D721Med (cell line): ENCODE results near the gene DYNLT1.
"Not testable (repeated sequence)": the region's sequence is repeated elsewhere in the genome, so short reads cannot be mapped to it uniquely, and the experiment has no call there.

Experiments used
- DNase-seq: peaks from one replicate; pipeline ENCODE4 v3.0.0; 2011; ENCODE audit warnings: low spot score; ENCODE audit not compliant: insufficient read length
- FAIRE-seq: peaks from 2 replicates; lab custom pipeline; 2011; peaks lifted over from hg19 to GRCh38; lab: Jason Lieb, UNC
- TF ChIP-seq, protein P1 (sequence below): IDR thresholded peaks from 2 replicates; pipeline ENCODE4 v1.5.1; 2012; ENCODE audit warnings: mild to moderate bottlenecking, control low read depth; ENCODE audit not compliant: insufficient read depth; ENCODE audit errors: missing control alignments

Gene DYNLT1

DNA sequence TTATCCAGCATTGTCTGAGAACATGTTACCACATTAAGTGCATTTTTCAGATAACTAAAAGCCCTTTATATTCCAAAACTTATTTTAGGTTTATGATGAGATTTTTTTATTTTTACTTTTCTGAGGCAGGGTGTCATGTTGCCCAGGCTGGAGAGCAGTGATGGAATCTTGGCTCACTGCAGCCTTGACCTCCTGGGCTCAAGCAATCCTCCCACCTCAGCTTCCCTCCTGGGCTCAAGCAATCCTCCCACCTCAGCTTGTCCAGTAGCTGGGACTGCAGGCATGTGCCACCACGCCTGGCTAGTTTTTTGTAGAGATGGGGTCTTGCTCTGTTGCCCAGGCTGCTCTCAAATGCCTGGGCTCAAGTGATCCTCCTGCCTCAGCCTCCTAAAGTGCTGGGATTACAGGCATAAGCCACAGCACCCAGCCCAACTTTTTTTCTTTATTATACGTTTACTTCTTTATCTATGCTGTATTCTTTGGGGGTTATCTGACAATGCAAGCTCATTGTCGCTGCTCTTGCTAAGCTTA lies 6.2 kb downstream of the DYNLT1 start:
- DNase-seq: no peak
- TF ChIP-seq, protein P1, sequence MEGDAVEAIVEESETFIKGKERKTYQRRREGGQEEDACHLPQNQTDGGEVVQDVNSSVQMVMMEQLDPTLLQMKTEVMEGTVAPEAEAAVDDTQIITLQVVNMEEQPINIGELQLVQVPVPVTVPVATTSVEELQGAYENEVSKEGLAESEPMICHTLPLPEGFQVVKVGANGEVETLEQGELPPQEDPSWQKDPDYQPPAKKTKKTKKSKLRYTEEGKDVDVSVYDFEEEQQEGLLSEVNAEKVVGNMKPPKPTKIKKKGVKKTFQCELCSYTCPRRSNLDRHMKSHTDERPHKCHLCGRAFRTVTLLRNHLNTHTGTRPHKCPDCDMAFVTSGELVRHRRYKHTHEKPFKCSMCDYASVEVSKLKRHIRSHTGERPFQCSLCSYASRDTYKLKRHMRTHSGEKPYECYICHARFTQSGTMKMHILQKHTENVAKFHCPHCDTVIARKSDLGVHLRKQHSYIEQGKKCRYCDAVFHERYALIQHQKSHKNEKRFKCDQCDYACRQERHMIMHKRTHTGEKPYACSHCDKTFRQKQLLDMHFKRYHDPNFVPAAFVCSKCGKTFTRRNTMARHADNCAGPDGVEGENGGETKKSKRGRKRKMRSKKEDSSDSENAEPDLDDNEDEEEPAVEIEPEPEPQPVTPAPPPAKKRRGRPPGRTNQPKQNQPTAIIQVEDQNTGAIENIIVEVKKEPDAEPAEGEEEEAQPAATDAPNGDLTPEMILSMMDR: no peak
- FAIRE-seq: no peak

DNA sequence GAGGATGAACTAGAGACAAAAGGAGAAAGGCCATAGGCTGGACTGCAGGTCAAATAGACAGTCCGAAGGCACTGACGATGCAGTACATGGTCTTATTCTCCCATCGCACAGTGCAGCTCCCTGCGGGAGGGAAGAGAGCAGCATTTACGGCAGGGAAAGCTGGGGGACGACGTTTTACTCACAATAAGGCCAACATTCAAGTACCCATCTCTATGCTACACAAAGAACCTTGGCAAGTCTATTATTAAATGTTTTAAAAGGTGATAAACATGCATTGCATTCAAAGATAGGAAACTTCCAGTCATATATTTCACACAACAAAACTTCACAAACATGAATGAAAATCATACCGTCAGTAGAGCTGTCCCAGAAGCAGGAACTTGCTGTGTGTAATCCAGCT lies 7.8 kb downstream of the DYNLT1 start:
- TF ChIP-seq, protein P1: no peak
- DNase-seq (no peak), FAIRE-seq (no peak)

DNA sequence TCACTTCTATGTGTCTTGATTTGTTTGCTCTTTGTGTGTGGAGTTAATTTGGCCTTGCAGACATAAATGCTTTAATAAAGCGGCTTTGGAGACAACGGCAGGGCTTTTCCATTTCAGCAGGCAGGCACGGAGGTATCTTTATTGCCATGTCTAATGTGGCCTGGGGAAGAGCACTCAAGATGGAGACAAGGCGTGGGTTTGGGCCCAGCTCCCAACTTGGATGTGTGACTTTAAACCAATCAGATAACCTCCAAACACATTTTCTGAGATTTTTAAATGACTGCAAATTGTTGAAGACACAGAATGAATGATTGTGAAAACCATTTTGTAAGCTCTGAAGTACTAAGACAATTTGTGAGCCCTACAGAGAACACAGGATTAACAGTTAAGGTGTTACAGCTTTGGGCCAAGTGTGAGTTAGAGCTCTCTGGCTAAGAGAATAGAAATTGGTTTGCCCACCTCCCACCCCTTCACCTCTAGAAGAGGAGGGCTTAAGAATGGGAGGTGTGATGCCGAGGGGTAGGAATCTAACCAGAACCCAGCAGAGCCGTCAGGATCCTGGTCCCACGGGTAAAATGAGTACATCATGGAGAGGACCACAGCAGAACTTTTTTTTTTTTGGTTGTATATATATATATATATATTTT lies 9.0 kb downstream of the DYNLT1 start:
- FAIRE-seq (no peak), DNase-seq (no peak)
- TF ChIP-seq, protein P1: no peak

DNA sequence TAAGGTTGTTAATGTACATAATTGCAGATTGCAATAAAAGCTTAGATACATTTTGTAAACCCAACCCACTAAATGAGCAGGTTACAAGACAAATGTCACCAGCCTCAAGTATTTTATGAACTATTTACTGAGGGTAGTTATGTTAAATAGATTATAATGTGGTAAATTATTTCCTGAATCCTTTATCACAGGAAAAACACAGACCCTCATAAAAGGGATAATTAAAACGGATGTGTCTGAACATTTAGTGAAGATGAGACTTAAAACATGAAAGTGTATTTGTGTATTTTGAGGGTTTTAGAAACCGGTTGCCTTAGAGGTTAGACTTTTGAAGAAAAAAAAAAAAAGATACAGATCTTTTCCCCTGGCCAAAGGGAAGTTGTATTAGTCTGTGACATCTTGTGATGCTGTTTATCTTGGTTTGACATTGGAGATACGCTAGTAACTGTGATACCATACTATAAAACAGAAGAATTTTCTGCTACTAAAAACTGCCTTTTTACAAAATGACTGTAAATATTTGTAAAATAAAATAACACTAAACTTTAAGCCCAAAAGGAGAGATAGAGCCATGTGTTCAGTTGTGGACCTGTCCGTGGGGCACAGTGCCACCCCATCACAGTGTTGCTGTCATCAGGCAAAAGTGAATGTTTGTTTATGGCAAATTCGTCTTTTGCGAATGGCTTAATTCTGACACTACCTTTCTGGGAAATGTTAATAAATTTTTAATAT lies 9.7 kb downstream of the DYNLT1 start:
- DNase-seq (no peak), FAIRE-seq (no peak)
- TF ChIP-seq, protein P1: no peak

DNA sequence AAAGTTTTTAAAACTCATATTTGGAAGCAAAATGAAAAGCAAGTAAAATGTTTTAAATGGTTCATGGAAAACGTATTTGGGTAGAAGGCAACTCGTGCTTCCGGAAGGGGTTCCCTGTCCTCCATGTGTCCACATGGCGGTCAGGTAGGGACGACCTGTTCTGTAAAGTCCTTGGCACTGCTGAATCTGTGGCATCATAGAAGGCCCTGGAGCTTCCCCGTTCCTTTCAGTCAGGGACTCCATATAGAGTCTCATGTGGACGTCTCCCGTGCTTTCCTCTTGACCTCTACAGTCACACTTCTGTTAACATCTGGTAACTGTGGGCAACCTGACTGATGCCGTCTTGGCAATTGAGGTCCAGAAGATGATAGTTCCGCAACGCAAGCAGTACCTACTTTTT lies 11.4 kb downstream of the DYNLT1 start:
- DNase-seq (no peak), FAIRE-seq (no peak)

DNA sequence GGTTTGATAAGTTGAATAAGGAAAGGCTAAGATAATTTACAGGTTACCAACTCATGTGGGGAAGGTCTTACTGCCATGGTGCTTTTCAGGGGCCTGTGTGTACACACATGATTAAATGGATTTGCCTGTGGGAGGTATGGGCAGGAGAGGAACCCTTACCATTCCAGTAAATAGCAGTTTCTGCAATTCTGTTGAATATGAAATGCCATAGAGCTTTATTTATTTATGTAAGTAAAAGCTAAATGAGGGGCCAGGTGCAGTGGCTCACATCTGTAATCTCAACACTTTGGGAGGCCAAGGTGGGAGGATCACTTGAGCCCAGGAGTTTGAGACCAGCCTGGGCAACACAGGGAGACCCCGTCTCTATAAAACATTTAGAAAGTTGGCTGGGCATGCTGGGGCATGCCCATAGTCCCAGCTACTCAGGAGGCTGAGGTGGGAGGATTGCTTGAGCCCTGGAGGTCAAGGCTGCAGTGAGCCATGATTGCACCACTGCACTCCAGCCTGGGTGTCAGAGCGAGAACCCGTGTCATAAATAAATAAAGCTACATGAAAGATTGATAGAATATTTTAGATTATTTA lies 11.9 kb downstream of the DYNLT1 start:
- not testable (repeated sequence) for DNase-seq, FAIRE-seq

More for the DNA sequence above, 11.4 kb downstream of the DYNLT1 start:
- TF ChIP-seq, protein P1: no peak

DNA sequence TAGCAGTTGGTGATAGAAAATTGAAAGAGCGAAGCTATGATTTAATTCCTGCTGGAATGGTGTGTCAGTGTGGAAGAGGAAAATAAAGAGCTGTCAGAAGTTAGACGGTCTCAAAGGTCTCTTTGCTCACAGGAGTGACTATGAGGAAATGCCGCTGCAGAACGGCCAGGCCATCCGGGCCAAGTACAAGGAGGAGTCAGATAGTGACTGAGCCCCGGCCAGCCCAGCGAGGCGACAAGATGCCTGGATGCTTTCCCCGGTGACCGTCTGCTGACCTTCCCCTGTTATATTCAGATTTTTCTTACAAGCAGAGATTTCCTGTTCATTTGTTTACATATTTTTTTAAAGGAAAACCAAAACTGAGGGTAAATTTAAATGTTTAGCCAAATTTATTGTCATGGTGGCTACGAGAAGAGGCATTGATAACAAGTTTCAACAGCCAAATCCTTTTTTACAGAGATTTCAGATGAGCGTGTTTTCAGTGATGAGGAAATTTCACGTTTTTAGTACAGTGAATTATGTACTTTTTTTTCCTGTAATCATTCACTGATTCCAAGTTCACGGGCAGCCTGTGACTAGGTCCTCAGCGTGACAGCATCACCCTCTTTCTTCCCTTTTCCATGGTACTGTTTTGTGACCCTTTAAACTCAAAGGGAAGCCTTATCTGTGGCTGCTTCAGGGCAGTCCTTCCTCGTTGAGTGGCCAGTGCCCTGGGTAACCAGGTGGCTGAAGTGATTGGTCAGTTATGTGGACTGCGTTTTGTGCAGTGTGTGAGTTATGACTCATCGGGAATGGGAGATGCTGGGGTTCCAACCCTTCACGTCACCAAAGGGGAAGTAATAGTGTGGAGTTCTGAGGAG lies 12.6 kb downstream of the DYNLT1 start:
- no peak for DNase-seq
- FAIRE-seq: no peak
- TF ChIP-seq, protein P1: no peak
